DMS53 (cell line): Measurements from ENCODE around the gene FIG4.

Source experiments
- DNase-seq: peaks from one replicate; lab custom pipeline; 2025; lab: John Stamatoyannopoulos, UW

FIG4 gene

GRCh38 chr6:109690737-109691621, at the start of gene FIG4, which contains the start of gene AK9:
Gene FIG4 (plus strand): TSS chr6:109691296. CDS start chr6:109691436, 140 bp downstream.
Gene AK9 (minus strand): TSS chr6:109691202. CDS start chr6:109675745, 15,457 bp downstream.
- peak; percentile 98 for DNase-seq

GRCh38 chr6:109644131-109644530, 47.0 kb upstream of the FIG4 start:
- no peak for DNase-seq

- no peak for DNase-seq
These were observed 37.8 kb upstream of the FIG4 start for GRCh38 chr6:109653264-109653663.

DNA sequence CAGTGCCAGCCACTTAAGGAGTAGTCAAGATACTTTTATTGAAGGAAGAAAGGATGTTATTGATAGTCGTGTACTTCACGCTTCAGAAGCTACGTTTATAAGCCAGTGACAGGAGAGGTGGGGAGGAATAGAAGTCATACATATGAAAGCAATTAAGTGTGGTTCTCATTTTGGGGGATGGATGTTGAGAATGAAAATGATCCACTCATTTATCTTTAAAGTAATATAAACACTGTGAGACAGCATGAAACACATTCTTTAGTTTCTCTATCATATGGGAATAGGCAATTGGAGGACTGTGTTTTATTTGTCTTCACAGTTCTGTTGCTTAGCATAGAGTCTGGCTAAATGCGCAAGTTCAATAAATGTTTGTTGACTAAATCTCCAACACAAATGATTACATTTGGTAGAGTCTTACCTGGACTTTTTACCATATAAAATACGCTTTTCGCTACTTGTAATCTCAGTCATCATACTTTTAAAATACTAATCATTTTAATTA, 35.3 kb upstream of the FIG4 start:
- no peak for DNase-seq

- DNase-seq: peak; percentile 39
These were observed 30.4 kb upstream of the FIG4 start for GRCh38 chr6:109660526-109661320.

GRCh38 chr6:109662192-109662591, 28.9 kb upstream of the FIG4 start:
- DNase-seq: no peak

- no peak for DNase-seq
These were observed 21.3 kb upstream of the FIG4 start for GRCh38 chr6:109669811-109670210.

GRCh38 chr6:109671733-109672132, 19.4 kb upstream of the FIG4 start:
- no peak for DNase-seq

- no peak for DNase-seq
These were observed 18.9 kb upstream of the FIG4 start for GRCh38 chr6:109672175-109672574.

- DNase-seq: no peak
These were observed 18.3 kb upstream of the FIG4 start for GRCh38 chr6:109672839-109673238.

- DNase-seq: no peak
These were observed 14.4 kb upstream of the FIG4 start for GRCh38 chr6:109676724-109677123.

DNA sequence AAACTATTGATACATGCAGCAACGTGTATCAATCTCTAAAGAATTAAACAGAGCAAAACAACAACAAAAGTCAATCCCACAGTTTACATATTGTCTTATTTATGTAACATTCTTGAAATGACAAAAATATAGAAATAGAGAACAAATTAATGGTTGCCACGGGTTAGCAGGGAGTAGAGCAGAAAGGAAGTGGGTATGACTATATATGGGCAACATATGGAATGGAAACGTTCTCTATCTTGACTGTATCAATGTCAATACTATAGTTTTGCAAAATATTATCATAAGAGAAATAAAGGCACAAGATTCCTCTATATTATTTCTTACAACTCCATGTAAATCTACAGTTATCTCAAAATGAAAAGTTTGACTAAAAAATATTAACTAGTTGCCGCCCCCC, 12.9 kb upstream of the FIG4 start:
- DNase-seq: peak; percentile 36

DNA sequence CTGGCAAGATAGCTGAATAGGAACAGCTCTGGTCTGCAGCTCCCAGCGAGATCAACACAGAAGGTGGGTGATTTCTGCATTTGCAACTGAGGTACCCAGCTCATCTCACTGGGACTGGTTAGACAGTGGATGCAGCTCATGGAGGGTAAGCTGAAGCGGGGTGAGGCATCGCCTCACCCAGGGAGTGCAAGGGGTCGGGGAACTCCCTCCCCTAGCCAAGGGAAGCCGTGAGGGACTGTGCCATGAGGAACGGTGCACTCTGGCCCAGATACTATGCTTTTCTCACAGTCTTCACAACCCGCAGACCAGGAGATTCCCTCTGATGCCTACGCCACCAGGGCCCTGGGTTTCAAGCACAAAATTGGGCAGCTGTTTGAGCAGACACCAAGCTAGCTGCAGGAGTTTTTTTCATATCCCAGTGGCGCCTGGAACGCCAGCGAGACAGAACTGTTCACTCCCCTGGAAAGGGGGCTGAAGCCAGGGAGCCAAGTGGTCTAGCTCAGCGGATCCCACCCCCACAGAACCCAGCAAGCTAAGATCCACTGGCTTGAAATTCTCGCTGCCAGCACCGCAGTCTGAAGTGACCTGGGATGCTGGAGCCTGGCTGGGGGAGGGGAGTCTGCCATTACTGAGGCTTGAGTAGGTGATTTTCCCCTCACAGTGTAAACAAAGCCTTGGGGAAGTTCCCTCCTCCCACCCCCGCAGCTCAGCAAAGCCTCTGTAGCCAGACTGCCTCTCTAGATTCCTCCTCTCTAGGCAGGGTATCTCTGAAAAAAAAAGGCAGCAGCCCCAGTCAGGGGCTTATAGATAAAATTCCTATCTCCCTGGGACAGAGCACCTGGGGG, 12.2 kb upstream of the FIG4 start:
- DNase-seq: peak; percentile 68

- DNase-seq: no peak
These were observed 4.4 kb upstream of the FIG4 start for GRCh38 chr6:109686566-109687265.

DNA sequence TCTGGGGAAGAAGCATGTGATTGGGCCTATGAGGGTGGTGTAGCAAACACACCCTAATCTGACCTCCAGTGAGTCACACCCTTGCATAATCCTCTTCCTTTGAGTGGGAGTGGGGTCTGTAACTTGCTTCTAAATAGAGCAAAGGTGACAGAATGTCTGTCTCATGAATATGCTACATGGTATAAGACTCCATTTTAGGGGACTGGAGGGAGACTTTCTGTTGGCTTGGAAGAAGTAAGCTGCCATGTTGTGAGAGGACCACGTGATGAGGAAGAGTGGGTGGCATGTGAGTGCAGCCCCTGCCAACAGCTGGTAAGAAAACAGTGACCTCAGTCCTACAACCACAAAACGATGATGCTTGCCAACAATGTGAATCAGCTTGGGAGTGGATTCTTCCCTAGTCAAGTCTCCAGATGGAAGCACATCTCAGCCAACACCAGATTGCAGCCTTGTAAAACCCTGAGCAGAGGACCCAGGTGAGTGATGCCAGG, 3.8 kb upstream of the FIG4 start:
- DNase-seq: no peak

DNA sequence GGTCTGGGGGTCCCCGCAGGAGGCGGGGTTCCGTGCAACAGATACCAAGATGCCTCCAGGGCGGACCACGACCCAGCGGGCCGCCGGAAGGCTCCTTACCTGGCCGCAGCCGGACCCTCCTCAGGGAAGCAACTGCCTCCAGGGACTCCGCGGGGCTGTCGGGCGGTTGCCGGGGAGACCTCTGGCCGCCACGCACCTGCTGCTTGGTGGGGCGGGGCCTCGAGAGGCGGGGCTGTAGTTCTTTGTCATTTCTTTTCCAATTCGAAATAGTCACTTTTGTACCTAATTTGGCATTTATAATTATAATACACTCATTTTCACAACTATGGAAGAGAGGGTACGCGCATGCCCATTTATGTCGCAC, 741 bp upstream of the FIG4 start:
- peak; percentile 89 for DNase-seq

DNA sequence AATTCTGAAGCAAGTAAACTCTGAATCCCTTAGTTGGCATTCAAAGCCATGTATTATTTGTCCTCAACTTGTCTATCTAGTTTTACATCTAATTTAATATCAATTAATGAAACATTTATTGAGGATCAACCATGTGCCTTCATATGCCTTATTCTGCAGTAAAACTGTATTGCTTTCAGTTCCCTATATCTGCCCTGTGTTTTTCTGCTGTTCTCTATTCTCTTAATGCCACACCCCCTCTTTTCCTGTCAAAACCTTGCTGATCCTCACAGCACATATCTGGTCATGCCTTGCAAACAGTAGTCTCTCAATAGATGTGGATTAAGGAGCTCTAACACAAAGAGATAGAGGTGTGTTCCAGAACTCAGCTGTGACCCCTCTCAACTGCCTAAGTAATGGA, 2.0 kb downstream of the FIG4 start:
- no peak for DNase-seq

DNA sequence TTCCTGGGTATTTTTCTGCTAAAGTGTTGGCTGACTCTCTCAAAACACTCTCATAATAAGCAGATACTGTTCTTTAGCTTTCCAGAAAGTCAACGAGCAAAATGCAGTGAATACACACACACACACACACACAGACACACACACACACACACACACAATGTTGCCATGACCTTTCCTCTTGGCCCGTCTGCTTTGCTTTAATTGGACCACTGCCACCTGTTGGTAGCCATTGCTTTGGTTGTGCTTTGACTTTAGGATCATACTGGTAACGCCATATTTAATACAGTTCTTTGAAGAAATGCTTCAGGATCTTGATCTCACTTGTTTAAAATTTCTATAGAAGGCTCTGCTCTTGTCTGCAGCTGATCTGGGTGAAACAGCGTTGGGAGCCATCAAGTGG, 4.4 kb downstream of the FIG4 start:
- DNase-seq: peak; percentile 52

GRCh38 chr6:109696355-109696754, 5.3 kb downstream of the FIG4 start:
- no peak for DNase-seq

DNA sequence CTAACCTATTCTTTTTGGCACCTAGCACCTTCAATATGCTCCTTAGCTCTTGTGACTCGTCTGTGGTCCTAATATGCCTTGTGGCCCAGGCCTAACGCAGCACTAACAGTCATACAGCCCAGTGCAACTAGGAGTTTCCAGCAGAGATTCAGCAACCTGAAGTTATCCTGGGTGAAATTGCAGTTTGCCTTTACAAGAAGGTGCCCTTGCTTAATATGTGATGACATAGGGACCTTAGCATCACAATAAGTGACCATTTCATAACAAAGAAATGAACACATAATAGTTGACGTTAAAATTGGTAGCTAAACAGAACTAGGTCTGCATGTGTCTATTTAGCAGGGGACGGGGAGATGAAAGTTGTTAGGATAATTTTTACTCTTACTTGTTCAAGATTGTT, 10.1 kb downstream of the FIG4 start:
- DNase-seq: no peak

GRCh38 chr6:109701774-109702173, 10.7 kb downstream of the FIG4 start:
- DNase-seq: no peak
